HG03103 (cell line): Measurements from ENCODE around the gene MBOAT2.
"Not testable (repeated sequence)": the region's sequence is repeated elsewhere in the genome, so short reads cannot be mapped to it uniquely, and the experiment has no call there.

ENCODE experiments used
- ATAC-seq: cut with Tn5 transposase; IDR thresholded peaks from one replicate; pipeline ENCODE4 v1.9.1; 2021; ENCODE audit warnings: low read depth; ENCODE audit not compliant: unreplicated experiment

The MBOAT2 gene

DNA sequence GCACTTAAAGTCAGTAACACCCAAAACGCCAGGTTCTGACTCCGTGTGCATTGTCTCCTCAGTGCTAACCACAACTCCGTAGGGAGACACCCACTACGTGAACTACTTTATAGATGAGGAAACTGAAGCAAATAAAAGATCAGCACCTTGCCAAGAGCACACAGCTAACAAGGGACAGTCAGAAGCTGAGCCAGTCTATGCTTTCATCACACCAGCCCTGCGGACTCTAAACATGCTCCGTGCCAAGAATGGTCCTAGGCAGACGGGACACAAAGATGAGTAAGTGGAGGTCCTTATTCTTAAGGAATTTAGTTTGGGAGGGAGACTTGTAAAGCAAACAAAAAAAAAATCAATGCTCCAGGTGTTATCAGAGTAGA lies 9.6 kb downstream of the MBOAT2 start:
- ATAC-seq, result no peak

DNA sequence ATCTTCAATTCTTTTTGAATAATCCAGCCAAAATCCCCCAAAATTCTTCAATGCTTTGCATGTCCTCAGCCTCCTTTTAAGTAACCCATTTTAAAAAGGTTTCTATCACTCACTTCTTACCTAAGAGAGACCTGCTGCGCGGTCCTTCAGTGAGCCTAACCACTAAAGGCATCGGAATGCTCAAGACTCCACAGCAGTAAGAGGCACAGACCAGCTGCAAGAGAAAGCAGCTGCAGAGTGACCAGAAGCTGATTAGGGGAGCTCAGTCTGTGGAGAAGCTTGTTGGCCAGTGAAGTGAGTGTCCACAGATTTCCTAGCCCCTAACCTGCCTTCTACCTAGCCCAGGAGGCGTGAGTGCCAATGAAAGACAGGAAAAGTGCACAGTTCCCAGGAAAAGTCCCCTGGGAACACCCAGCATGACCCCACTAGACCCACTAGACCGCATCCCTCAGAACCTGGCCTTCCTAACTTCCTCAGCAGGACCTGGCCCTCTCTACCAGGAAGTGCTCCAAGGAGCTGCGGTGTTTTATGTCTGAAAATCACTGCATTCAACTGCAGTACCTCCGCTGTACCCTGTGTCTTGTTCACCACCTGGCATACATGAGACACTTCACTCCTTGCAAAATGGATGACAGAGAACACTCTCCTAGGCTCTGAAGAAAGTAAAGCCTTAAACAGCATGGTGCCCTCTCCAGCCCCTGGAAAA lies 10.1 kb downstream of the MBOAT2 start:
- no peak for ATAC-seq

DNA sequence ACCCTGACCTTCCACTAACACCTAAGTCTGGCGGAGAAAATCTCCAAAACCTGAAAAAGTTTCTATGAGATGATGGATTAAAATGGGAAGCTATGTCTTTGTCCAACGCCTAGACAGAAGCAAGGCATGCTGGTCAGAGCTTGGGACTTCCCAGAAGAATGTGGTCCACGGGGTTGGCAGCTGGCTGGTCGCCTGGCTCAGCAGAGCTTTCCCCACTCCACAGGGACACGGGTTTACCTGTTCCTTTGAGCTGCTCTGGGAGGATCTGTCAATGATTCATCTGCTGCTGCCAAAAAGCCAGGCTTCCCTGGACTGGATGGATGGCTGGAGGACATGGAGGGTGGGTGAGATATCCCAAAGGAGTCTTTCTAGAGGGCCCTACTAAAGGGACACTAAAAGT lies 10.8 kb downstream of the MBOAT2 start:
- ATAC-seq, result no peak

DNA sequence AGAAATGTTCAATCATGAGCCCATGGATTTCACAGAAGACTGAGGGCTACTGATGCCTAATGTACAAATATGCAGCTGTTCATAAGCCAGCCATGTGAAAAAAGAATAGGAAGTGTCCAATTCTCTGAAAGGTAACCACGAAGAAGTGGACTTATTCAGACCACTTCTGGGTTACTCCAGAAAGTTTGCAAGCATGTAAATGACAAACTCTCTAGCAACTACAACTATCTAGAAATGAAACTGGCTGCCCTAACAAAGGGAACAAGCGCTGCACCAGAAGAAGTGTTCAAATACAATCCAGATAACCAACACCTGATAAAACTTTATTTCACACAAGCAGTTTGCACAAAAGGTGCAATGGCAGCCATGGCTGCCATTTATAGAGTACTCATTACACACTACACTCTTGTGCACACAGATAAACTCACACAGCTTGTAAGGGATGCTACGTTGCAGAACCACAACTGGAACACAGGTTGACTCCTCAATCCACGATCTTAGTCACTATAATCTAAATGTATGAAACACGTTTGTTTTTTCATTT lies 13.9 kb downstream of the MBOAT2 start:
- ATAC-seq, result no peak

DNA sequence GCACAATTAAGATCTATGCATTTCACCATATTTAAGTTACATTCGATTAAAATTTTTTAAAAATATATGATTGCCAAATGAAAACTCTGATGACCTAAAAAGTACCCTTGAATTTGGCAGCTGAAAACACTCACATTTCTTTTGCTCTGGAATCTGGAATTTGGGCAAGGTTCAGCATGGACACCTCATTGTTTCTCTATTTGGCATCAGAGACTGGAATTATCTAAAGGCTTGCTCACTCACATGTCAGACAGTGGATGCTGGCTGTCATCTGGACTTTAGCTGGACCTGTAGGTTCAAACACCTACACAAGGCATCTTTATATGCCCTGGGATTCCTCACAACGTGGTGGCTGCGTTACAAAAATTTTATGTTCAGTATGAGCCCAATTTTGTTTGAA lies 16.1 kb downstream of the MBOAT2 start:
- no peak for ATAC-seq

DNA sequence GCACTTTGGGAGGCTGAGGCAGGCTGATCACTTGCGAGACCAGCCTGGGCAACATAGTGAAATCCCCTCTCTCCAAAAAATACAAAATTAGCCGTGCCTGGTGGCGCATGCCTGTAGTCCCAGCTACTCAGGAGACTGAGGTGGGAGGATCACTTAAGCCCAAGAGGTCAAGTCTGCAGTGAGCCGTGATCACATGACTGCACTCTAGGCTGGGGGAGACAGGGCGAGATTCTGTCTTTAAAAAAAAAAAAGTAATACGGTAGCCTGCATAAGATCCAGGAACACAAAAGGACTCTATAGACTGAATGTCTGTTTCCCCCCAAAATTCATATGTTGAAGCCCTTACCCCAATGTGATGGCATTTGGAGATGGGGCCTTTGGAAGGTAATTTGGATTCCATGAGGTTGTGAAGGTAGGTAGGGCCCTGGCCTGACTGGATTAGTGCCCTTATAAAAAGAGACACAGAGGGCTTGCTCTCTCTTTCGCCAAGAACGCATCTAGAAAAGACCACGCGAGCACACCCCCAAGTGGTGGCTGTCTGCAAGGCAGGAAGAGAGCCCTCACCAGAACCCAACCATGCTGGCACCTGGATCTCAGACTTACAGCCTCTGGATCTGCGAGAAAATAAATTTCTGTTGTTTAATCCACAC lies 17.0 kb downstream of the MBOAT2 start:
- no peak for ATAC-seq

DNA sequence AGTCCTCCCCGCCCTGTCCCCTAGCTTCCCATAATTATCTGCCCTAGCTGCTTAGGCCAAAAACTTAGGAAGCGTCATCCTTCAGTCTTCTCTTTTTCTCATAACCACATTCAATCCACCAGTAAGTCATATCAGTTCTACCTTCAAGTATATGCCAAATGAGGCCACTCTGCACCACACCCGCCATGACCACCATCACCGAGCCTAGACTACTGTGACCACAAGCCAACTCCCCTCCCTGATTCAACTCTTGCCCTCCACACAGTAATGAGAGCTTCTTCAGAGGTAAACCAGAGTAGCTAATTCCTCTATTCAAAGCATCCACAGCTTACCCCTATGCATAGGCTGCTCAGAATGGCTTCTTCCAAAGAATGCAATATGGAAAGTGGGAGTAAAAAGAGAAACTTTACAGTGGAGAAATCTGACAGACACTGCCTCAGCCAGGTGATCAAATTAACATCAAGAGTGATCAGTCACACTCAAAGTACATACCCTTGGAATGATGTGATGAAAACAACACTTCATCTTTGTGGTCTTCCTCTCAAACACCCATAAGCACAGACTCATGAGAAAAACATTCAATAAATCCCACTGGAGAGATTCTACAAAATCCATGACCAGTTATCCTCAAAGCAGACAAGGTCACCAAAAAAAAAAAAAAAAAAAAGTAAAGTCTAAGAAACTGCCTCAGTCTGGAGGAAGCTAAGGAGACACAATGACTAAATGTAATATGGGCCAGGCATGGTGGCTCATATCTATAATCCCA lies 17.7 kb downstream of the MBOAT2 start:
- no peak for ATAC-seq

DNA sequence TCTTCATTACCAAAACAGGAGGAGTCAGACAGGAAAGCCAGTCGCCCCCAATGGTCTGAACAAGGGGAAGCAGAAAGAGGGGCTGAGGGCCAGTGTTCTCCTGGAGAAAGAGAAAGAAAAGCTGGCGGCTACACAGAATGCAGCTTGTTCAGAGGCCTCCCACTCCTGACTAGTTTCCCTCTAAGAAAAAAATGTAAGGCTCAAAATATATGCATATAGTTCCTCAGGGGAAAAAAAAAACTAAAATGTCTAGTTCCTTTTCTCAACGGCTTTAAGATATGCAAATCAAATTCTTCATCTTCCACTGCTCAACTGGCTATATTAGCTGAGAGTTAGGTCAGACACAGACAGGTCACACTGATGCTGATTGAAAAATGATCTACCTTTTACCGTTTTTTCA lies 18.6 kb downstream of the MBOAT2 start:
- peak; percentile 41 for ATAC-seq

DNA sequence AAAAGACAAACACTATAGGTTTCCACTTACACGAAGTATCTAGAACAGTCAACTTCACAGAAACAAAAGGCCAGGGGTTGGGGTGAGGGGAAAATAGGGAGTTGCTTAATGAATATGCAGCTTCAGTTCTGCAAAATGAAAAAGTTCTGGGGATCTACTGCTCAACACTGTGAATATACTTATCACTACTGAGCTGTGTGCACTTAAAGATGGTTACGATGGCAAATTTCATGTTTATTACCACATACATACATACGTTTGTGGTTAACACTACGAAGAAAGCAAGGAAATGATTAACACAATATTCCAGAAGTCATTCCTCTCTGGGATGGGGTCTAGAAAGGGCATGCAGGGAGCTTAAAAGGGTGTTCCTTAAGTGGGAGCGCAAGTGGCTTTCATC lies 19.3 kb downstream of the MBOAT2 start:
- no peak for ATAC-seq

DNA sequence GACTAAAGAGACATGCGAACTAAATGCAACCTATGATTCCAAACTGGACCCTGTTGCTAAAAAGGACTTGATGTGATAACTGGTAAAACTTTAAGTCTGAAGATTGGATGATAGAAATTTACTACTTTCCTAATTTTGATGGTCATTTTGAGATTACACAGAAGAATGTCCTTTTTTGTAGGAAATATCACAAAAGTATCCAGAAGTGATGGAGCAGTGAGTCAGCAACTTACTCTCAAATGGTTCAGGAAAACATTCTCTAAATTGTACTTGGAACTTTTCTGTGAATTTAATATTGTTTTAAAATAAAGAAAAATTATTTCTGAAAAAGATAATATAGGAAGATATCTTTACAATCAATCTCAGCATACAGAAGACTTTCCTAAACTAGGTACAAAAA lies 19.9 kb downstream of the MBOAT2 start:
- no peak for ATAC-seq

DNA sequence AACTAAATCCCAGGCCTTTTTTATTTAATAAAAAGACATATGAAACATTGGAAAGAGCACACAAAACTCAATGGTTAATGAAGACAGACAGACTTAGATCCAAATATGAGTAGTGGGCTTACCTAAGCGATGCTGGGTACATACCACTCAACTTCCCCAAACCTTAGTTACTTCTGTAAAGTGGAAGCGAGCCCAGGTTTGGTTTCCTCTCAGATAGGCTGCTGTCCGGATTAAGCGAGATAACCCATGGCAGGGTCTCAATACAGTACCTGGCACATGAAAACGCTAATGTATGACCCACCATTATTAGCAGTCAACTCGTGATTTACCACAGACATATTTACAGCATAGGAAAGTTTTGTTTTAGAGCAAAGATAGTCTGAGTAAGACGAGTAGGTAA lies 21.6 kb downstream of the MBOAT2 start:
- ATAC-seq, result no peak

DNA sequence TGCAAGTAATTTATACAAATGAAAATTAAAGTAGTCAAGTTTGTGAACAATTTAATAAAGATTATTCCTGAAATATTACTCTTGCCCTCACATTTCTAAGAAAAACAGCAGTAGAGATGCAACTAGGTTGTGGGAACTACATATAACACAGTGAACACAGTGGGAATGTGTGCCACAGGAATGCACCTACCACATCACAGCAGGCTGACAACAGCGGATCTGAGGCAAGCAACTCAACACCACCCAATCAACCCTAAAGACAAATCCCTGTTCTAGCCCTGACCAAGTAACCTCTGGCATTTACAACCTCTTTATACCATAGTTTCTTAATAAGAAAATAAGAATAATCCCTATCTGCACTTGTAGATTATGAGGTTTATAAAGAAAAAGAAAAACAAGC lies 23.4 kb downstream of the MBOAT2 start:
- no peak for ATAC-seq

DNA sequence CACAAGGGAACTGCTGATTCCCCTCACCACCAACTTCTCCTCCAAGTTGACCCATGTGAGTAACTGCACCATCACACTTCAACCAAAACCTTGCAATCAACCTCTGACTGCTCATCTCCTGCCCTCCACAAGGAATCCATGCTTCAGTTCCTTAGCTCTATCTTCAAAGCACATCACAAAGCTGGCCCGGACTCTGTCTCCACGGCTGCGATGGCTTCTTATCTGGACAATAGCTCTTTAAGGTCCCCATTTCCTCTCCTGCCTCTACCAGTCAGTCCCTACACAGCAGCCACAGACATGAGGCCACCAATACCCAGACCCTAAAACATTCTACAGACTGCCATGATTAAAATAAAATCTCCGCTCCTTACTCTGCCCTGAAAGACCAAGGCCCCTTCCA lies 25.7 kb downstream of the MBOAT2 start:
- ATAC-seq, result no peak

DNA sequence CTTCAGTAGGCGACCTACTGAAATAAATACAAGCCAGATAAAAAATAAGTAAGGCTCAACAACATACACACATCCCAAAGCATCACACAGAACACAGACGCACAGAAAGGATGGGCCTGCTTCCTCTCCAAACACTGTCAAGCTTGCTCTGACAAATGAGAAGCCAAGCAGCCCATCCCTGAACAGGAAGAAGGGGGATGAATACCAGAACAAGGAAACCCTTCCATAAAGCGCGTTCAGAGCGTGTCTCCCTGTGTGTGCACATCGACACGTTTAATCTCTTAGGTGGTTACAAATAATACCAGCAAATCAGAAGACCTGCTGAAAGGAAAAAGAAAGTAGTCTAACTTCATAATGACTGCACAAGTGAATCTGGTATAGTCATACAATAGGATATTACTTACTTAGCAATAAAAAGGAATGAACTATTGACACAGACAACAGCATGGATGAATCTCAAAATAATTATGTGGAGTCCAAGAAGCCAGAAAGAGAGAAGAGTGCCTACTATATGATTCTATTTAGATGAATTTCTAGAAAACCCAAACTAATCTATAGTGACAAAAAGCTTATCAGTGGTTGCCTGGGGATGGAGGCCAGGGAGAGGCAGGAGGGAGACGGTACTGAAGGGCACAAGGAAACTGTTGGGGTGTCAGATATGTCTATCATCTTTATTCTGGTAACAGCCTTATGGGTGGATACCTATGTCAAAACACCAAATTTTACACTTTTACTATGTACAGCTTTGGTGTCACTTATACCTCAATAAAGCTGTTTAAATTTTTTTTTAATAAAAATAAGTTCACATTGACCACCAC lies 26.8 kb downstream of the MBOAT2 start:
- ATAC-seq, result no peak

DNA sequence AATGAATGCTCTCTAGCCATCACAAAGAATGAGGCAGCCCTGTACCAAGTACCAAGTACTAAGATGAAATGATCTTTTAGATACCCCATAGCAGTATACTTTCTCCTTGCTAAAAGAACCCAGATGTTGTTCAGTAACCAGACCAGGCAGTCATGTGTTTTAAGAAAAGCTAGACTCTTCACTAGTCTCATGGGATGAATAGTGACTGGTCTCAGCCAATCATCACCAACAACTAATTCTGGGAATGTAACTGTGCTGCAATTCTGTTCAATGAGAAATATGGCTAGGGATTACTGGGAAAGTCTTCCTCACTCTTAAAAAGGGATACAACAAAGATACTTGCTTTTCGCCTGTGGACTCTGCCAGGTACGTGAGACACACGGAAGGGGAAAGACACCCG lies 29.5 kb downstream of the MBOAT2 start:
- ATAC-seq, result no peak

DNA sequence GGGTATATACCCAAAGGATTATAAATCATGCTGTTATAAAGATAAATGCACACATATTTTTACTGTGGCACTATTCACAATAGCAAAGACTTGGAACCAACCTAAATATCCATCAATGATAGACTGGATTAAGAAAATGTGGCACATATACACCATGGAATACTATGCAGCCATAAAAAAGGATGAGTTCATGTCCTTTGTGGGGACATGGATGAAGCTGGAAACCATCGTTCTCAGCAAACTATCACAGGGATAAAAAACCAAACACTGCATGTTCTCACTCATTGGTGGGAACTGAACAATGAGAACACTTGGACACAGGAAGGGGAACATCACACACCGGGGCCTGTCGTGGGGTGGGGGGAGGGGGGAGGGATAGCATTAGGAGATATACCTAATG lies 30.5 kb downstream of the MBOAT2 start:
- not testable (repeated sequence) for ATAC-seq

DNA sequence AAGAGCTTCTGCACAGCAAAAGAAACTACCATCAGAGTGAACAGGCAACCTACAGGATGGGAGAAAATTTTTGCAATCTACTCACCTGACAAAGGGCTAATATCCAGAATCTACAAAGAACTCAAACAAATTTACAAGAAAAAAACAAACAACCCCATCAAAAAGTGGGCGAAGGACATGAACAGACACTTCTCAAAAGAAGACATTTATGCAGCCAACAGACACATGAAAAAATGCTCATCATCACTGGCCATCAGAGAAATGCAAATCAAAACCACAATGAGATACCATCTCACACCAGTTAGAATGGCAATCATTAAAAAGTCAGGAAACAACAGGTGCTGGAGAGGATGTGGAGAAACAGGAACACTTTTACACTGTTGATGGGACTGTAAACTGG lies 30.9 kb downstream of the MBOAT2 start:
- not testable (repeated sequence) for ATAC-seq

DNA sequence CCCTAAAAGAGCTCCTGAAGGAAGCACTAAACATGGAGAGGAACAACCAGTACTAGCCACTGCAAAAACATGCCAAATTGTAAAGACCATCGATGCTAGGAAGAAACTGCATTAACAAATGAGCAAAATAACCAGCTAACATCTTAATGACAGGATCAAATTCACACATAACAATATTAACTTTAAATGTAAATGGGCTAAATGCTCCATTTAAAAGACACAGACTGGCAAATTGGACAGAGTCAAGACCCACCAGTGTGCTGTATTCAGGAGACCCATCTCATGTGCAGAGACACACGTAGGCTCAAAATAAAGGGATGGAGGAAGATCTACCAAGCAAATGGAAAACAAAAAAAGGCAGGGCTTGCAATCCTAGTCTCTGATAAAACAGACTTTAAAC lies 34.1 kb downstream of the MBOAT2 start:
- ATAC-seq, result not testable (repeated sequence)

DNA sequence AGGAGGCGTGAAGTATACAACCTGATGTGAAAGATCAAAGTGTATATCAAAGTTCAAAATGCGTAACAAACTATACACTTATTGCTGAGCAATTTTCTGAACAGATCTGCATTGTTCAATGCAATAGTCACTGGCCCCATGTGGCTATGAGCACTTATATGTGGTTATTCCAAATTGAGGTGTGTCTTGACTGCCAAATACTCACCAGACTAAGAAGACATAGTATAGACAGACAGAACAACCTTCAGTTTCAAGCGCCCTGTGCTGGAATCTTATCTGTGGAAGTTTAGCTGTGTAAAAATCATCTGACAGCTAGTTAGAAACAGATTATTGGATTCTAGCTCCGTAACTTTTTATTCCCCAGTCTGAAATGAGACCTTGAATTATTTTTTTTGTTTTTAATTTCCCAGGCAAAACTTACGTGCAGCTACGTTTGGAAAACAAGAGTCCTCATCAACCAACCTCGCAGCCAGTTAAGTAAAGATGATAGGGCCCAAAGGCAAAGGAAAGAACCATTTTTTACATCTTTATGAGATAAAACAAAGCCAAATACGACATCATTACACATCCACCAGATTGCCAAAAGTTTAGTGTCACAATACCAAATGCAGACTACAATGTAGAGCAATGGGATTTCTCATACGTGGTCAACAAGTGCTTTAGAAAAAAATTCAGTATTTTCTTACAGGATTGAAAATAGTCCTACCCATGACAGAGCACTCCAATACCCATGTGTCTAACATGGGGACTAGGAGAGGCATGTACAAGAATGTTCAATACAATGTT lies 37.2 kb downstream of the MBOAT2 start:
- no peak for ATAC-seq
